DMS114 treated with DMSO at 0.1 percent for 48 hours (cell line): ENCODE measurements around the gene PSKH1.

ENCODE experiments used
- DNase-seq: peaks from one replicate; lab custom pipeline; 2025; ENCODE audit not compliant: unreplicated experiment; lab: John Stamatoyannopoulos, UW

PSKH1 gene

DNA sequence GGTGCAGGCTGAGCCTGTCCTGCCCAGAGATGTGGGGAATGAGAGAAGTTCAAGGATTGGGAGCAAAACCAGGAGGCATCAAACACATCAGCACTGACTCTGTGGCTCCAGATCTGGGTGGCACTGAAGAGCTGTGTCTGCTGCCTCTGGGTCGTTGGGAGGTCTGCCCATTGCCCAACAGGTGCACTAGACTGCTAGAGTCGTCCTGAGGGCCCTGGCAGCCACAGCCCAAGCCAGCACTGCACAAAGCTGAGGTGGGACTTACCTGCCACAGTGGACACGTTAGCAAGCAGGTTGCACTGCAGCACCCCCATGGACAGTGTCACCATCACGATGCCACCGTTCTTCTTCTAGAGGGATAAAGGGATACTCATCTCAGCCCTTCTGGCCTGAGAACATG is 84.0 kb downstream of the PSKH1 start:
- no peak for DNase-seq

- no peak for DNase-seq
These were observed 84.6 kb downstream of the PSKH1 start for GRCh38 chr16:67977469-67978227.
